Measurements from ENCODE around the gene GNAQ.

DNA sequence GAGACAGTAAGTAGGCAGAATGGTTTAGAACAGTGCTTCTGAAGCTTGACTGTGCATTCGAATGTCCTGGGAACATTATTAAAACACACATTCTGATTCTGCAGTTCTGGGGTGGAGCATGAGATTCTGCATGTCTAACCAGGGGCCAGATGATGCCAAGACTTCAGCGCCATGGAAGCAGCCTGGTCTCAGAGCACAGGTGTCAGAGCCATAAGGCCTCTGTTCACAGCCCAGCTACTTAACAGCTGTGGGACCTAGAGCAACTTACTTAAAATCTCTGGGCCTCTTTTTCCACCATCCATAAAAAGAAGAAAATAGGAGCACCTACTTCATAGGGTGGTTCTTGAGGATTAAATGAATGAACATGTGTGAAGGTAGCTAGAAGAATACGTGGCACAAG lies 84.0 kb downstream of the GNAQ start:
- TF ChIP-seq, protein P1, sequence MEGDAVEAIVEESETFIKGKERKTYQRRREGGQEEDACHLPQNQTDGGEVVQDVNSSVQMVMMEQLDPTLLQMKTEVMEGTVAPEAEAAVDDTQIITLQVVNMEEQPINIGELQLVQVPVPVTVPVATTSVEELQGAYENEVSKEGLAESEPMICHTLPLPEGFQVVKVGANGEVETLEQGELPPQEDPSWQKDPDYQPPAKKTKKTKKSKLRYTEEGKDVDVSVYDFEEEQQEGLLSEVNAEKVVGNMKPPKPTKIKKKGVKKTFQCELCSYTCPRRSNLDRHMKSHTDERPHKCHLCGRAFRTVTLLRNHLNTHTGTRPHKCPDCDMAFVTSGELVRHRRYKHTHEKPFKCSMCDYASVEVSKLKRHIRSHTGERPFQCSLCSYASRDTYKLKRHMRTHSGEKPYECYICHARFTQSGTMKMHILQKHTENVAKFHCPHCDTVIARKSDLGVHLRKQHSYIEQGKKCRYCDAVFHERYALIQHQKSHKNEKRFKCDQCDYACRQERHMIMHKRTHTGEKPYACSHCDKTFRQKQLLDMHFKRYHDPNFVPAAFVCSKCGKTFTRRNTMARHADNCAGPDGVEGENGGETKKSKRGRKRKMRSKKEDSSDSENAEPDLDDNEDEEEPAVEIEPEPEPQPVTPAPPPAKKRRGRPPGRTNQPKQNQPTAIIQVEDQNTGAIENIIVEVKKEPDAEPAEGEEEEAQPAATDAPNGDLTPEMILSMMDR (IDR thresholded peaks at IDR 0.05): no peak
- TF ChIP-seq POLR2AphosphoS5 (IDR thresholded peaks at IDR 0.05): no peak
- no peak for TF ChIP-seq POLR2A (IDR thresholded peaks at IDR 0.05)
